Measurements from ENCODE around the gene RPUSD1.

Gene RPUSD1

DNA sequence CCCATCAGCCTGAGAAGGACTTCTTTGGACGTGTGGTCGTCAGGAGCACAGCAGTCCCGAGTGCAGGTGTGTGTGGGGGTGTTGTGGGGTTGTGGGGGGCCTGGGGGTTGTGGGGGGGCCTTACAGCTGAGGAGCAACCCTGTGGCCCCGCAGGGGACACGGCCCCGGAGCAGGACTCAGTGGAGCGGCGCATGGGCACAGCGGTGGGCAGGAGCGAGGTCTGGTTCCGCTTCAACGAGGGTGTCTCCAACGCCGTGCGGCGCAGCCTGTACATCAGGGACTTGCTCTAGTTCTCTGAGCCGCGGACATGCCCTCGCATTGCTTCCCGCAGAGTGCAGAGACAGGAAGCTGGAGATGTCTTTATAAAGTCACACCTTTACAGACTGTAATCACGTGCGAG, 9.5 kb upstream of the RPUSD1 start:
- no peak for DNase-seq

DNA sequence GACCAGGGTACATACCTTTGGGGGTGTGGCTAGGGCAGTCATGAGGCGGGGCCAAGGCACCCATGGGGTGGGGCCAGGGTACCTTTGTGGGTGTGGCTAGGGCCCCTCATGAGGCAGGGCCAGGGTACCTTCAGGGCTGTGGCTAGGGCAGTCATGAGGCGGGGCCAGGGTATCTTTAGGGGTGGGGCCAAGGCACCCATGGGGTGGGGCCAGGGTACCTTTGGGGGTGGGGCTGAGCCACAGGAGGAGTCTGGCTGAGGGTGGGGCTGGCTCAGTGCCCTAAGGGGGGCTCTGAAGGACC, 8.9 kb upstream of the RPUSD1 start:
- no peak for DNase-seq

DNA sequence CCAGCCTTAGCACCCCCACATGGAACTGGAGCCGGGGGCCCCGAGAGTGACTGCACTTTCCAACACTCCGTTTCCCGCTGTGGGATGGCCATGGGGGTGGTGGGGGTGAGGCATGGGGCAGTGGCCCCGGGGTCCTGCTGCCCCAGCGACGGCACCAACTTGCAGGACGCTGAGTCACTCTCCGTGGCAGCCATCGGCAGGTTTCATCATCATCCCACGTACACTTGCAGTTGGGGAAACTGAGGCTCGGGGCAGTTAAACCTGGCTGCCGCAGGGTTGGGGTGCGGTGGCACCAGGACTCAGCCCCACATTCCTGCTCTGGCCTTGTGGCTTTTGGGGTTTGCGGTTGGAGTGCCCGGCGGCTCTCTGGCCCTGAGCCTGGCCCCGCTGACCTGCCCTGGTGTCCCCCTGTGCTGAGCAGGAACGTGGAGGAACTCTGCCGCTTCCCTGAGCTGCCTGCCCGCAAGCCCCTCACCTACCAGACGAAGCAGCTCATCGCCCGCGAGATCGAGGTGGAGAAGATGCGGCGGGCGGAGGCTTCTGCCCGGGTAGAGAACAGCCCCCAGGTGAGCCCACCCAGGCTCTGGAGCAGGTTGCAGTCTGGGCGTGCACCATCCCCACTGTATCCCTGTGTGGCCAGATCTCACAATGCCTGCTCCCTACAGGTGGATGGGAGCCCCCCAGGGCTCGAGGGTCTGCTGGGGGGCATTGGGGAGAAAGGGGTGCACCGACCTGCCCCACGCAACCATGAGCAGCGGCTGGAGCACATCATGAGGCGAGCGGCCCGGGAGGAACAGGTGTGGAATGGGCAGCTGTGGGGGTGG, 8.3 kb upstream of the RPUSD1 start:
- no peak for DNase-seq

DNA sequence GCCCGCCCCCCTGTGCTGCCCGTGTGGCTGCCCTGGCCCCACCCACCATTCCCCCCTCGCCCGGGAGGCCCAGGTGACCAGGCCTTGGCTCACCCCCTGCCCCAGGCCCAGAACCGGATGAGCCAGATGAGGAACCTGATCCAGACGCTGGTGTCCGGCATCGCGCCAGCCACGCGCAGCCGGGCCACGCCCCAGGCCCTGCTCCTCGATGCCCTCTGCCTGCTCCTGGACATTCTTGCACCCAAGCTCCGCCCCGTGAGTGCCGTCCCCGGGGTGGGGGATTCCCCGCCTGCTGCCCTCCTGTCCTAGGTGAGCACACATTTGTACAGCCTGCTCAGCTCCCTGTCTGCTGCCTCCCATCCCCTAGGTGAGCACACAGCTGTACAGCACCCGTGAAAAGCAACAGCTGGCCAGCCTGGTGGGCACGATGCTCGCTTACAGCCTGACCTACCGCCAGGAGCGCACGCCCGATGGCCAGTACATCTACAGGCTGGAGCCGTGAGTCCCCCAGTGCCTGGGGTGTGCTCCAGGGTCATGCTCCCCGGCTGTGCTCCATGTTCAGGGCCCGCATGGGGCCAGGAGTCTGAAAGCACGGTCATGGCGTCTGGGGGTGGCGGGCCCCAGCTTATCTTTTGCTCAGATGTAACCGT, 7.5 kb upstream of the RPUSD1 start:
- no peak for DNase-seq

DNA sequence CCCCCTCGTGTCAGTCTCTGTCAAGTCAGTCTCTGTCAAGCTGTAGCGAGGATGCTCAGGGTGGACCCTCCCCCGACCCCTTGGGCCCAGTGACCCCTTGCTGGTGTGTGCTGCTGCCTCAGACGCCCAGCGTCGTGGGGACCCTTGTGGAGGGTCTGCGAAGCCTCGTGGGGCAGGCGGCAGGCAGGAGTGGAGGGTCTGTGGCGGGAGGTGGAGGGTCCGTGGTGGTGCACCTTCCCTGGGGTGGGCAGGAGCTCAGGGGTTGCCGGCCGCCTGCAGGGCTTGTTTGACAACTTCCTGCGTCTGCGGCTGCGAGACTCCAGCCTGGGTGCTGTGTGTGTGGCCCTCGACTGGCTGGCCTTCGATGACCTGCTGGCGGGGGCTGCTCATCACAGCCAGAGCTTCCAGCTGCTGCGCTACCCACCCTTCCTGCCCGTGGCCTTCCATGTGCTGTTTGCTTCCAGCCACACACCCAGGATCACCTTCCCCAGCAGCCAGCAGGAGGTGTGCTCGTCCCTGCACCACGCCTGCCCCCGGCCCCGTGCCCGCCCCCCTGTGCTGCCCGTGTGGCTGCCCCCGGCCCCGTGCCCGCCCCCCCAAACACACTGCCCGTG, 6.8 kb upstream of the RPUSD1 start:
- DNase-seq, result no peak

DNA sequence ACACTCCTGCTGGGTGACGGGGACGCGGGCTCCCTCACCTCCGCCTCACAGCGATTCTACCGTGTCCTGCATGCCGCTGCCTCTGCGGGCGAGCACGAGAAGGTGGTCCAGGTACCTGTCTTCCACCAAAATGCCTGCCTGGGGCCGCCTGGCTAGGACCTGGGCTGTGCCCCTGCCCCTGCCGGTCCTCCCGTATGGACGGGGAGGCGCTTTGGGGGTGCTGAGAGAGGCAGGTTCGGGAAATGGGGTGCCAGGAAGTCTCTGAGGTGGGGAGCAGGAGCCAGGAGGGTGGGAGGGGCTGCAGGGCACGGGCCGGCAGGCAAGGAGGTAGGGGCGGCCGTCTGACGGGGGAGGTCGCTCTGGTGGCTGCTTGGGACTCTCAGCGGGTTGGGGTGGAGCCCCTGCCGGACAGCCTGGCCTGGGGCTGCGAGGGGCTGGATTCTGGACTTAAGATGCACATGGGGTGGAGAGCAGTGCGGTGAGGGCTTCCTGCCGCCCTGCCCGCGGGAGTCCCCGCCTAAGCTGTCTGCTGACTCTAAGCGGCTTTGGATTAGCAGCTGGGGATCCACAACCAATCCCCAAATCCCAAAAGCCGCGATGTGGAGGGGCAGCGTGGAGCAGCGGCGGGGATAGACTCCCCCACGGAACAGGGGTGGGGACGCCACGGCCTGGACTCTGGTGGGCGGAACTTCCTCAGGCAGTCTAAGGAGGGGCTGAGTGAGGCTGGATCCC, 6.1 kb upstream of the RPUSD1 start:
- DNase-seq, result no peak

DNA sequence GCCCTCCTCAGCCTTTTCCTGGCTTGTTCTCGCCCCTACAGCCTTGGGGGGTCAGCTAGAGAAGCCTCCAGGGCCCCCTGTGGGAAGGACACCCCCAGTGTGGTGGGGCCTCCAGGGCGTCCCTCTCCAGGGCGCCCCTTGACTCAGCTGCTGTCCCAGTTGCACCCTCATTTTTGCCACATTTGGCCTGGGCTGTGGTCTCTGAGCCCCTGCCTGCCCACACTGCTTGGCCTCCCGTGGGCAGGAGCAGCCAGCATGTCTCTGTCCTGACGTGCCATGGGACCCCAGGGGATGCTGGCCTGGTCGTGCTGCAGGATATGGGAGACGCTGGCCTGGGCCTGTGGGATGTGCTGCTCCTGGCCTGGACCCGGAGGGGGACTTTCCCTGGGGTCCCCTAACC, 5.2 kb upstream of the RPUSD1 start:
- DNase-seq, result no peak

DNA sequence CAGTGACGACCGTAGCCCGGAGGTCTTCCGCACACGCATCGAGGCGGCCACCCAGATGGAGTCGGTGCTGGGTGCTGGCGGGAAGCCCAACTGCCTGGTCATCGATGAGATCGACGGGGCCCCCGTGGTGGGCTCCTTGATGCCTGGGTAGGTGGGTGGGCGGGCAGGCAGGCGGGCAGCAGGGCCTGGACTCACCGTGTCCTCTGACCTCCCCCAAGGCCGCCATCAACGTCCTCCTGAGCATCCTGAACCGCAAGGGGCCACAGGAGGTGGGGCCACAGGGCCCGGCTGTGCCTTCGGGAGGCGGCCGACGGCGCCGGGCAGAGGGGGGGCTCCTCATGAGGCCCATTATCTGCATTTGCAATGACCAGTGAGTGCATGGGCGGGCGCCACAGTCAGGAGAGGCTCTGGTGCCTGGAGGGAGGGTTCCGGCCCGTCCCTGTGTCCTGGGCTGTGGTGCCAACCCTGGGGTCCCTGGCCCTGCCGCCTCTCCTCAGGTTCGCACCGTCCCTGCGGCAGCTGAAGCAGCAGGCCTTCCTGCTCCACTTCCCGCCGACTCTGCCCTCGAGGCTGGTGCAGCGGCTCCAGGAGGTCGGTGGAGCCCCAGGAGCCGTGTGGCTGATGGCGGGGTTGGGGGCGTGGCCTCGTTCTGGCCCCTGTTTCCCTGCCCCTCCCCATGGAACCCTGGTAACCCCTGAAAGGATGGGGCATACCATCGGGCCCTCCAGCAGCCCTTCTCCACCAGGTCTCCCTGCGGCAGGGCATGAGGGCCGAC, 4.2 kb upstream of the RPUSD1 start:
- no peak for DNase-seq

DNA sequence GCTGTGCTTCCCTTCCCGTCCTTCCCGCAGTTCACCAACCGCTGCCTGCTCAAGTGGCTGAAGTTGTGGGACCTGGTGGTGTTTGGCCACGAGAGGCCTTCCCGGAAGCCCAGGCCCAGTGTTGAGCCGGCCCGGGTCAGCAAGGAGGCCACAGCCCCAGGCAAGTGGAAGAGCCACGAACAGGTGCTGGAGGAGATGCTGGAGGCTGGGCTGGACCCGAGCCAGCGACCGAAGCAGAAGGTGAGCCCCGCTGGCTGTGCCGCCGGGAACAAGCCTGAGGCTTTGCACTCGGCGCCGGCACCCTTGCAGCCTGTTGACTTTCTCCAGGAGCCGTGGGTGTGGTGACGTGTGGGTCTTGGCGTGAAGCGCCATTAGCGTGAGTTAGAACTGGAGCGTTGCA, 3.0 kb upstream of the RPUSD1 start:
- no peak for DNase-seq

DNA sequence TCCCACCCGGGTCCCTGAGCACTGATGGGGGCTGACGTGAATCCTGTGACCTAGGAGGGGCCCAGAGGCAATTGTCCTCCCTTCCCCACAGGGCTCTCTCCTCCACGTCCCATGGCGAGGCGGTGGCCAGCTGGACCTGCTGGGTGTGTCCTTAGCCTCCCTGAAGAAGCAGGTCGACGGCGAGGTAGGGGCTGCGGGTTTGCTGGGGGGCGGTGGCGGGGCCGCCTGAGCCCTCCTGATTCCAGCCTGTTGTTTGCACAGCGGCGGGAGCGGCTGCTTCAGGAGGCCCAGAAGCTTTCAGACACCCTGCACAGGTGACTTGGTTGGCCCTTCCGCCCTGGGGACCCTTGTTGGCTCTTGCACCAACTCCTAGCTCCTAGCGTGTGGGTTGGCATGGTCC, 1.9 kb upstream of the RPUSD1 start:
- no peak for DNase-seq

DNA sequence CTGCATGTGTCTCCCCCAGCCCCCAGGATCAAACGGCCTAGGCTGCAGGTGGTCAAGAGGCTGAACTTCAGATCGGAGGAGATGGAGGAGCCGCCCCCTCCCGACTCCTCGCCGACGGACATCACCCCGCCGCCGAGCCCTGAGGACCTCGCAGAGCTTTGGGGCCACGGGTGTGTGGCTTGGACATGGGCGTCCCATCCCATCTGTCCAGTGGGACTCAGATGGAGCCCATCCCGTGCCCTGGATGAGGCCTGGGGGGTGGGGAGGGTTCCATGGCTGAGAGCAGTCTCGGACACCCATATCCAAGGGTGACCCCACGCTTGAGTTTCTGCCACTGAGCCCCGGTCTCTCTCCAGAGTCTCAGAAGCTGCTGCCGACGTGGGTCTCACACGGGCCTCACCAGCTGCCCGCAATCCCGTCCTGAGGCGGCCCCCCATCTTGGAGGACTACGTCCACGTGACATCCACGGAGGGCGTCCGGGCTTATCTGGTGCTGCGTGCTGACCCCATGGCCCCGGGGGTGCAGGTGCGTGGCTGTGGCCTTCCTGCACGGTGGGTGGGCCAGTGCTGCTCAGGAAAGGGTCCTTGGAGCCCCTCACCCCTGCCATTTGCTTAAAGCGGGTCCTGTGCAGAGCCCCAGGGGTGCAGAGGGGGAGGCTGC, 1.1 kb upstream of the RPUSD1 start:
- DNase-seq, result no peak

DNA sequence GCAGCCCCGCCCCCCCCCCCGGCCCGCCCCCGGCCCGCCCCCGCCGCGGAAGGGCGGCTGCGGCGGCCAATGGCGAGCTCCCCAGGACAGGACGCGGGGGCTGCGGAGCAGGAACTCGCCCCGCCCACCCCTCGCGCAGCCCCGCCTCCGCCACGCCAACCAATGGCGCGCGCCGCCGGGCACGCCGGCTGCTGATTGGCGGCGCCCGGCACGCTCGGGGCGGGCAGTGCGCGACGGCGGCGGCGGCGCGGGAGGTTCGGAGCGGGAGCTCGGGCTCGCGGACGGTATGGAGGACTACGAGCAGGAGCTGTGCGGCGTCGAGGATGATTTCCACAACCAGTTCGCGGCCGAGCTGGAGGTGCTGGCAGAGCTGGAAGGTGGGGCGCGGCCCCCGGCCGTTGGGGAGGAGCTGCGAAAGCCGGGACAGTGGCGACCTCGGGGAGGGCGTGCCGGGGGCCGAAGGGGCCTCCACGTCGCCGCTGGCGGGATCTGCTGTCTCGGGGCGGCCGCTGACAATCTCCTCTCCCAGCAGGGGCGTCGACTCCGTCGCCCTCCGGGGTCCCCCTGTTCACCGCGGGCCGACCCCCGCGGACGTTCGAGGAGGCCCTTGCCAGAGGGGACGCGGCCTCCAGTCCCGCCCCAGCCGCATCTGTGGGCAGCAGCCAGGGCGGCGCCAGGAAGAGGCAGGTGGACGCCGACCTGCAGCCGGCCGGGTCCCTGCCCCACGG, 382 bp upstream of the RPUSD1 start, which contains the start of gene CHTF18:
TSS of gene CHTF18 (plus strand) at position 222 of the 728 bp plus-strand sequence. CDS start at position 287, 65 bp downstream.
- DNase-seq, result peak; percentile 96

DNA sequence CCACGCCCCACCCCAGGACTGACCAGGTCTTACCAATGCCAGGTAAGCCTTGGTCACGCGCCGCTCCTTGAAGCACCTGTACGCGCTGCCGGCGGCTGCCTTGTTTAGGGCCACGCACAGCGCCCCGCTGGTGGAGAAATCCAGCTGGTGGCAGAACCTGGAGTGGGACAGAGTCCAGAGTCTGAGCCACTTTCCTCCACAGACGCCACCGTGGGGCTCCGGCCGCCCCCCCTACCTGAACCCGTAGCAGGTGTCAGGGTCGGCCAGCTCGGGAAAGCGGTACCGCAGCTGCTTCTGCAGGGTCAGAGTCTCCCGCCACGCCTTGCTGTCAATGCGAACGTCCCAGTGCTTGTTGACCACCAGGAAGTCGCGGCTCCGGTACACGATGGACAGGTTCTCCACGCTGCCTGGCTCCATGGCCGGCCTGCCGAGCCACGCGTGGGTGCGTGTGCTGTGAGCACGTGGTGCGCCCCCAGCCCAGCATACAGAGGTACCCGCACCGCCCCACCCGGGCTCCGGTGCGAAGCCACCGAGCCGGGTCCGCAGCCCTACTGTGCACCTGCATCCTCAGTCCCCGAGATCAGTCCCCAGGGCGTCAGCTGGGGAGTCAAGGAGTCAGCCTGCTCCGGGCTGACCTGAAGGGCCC, 737 bp downstream of the RPUSD1 start:
- no peak for DNase-seq

DNA sequence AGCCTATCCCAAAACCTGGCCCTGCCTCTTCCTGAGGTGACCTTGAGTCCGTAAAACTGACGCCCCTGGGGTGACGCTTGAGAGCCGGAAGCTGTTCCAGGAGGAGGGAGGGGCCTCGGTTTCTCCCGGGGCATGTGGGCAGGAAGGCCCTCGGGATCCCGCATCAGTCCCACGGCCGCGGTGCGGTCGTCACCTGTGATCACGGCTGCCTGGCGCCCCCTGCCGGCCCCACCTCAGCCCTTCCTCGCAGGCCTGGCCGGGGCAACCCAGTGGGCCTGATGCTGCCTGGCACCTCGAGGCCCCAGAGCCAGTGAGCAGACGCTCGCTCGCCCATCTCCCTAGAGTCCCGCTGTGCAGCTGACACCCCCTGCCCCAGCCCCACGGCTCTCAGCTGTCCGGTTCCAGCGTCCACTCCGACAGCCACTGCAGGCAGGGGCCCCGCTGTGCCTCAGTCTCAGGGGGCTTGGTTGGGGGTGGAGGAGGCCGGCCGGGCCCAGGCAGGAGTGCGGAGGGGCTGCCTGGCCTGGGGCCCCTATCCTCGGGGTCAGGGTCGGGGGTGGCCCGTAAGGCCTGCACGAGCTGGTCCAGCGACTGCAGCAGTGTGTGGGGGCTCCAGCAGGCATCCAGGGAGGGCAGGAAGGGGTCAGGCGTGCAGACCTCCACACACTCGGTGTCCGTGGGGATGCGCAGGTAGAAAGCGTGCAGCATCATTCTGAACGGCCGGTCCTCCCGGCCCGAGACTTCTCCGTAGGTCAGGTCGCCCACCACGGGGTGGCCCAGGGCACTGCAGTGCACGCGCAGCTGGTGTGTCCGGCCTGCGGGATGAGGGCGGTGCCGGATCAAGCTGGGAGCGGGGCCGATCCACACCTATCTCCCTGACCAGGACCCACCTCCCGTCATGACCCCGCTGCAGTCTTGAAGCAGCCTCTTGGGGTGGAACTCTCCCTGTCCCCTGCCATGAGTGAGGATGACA, 2.3 kb downstream of the RPUSD1 start:
- peak; percentile 56 for DNase-seq

DNA sequence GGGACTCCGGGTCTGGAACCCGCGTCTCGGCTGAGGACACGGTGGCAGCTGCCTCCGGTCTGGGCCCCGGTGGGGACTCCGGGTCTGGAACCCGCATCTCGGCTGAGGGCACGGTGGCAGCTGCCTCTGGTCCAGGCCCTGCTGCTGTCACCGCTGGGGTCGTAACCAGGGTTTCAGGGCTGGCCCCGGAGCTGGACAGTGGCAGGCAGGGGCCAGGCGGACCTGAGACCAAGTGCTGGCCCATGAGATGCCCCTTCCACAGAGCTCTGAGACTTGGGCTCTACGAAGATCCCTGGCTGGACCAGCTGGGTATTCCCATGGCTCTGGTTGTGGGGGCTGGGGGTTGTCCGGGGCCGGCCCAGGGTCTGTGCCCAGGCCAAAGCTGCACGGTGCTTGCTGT, 3.8 kb downstream of the RPUSD1 start:
- DNase-seq, result no peak

DNA sequence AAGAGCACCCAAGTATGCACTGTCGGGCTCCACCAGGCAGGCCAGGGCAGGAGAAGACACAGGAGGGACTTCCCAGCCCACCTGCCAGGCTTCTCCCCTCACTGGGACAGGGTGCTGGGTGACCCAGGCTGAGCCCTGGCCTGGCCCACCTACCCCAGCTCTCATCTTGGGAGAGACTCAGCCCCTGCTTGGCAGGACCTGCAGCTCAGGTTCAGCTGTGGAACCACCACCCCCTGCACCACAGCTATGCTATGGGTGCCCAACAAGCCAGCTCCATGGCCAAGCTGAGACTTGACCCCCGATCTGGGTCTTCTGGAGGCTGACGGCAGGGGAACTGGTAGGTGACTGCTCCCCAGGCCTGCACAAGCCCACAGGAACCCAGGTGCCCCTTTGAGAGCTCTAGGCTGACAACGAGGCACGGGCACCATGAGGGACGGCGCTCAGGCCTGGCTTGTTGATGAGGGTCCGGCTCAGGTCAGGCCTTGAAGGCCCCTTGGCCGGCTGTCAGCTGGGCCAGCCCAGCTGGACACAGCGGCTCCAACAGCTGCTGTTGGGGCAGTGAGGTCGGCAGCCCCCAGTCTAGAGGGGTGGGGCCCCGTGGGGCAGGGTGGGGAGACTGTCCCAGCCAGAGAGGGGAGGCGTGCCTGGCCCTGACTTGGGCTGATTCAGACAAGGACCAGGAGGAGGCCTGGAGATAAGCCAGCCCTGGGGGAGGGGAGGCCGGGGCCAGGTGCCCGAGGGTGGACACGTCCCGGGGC, 4.6 kb downstream of the RPUSD1 start:
- no peak for DNase-seq

DNA sequence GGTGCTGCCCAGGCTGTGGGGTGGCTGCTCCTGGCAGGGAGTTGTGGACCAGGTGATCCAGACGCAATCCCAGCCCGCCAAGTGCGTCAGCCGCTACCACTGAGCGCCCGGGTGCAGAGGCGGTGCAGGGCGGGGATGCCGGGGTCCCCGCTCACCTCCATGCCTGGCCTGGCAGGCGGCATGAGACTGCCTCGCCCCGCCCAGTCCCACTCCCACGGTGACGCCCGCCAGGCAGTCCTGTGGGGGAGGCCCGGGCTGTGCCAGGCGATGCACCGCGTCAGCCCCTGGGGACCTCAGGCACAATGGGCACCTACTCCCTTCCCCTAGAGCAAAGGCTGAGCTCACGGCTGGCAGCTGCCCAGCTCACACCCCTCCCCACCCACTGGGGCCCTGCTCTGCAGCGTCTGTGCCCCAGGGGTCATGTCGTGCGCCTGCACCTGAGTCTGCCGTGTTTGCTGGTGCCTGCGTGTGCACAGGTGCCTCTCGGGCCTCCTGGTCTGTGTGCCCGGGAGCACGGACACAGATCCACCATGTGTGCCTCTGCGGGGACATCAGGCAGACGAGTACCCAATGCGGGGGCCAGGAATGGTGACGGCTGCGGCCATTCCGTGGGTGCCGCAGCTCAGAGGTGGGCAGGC, 5.3 kb downstream of the RPUSD1 start:
- no peak for DNase-seq

DNA sequence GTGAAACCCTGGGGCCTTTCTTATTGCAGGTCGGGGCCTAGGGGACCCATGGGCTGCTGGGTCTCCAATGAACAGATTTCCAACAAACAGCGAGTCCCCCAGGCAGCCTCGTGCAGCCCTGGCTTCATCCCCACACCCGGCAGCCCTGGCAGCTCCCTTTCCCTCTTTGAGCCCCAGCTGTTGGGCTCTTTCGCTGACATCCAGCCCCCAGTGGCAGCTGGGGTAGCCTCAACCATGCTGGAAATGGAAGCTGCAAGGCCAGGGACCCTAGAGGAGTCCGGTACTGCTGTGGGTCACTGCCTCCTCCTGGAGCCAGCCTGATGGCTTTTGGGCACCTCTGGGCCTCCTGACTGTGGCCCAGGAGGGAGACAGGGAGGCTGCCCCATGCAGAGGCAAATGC, 5.9 kb downstream of the RPUSD1 start:
- DNase-seq, result no peak

Data from activated effector memory CD4-positive, alpha-beta T cell treated with Interleukin-2 at 50 U/mL for 16 hours (primary cell).